Uterus (tissue), 4 donors: Measurements from ENCODE around the gene HMGCS2. TPM values are rescaled to one million over a fixed set of nuclear protein-coding genes. Genes with fewer than 3 reads are reported as not detected.

Source experiments
- DNase-seq, 2 donors: peaks; one replicate each; pipeline ENCODE4 v3.0.0-alpha.2; 2019 to 2020
- H3K27ac ChIP-seq, 2 donors: fragments of 200-600 bp; sonication (generic); 1 replicate in 1 of 2; 2 replicates in 1 of 2; pipeline ENCODE4 v1.5.1; 2016 to 2018
- H3K27me3 ChIP-seq, 2 donors: fragments of 200-600 bp; sonication (generic); one replicate each; pipeline ENCODE4 v1.5.1; 2018 to 2019; ENCODE audit warnings: control low read depth in 1 of 2
- H3K36me3 ChIP-seq, 2 donors: fragments of 200-600 bp; sonication (generic); one replicate each; pipeline ENCODE4 v1.5.1; 2019; ENCODE audit warnings: control low read depth in 1 of 2
- H3K4me1 ChIP-seq, 2 donors: fragments of 200-600 bp; sonication (generic); one replicate each; pipeline ENCODE4 v1.5.1; 2018 to 2019; ENCODE audit warnings: control low read depth in 1 of 2
- H3K4me3 ChIP-seq, 2 donors: fragments of 200-600 bp; sonication (generic); 1 replicate in 1 of 2; 2 replicates in 1 of 2; pipeline ENCODE4 v1.5.1; 2018 to 2019; ENCODE audit warnings: mild to moderate bottlenecking in 1 of 2
- H3K9me3 ChIP-seq, 2 donors: fragments of 200-600 bp; sonication (generic); one replicate each; pipeline ENCODE4 v1.5.1; 2019; ENCODE audit warnings: control low read depth in 1 of 2
- POLR2A ChIP-seq, 2 donors: fragments of 450-650 bp; IDR thresholded peaks; one replicate each; pipeline ENCODE4 v1.6.1; 2016; ENCODE audit warnings: antibody characterized with exemption in 2 of 2, mild to moderate bottlenecking in 1 of 2, moderate library complexity in 1 of 2
- intact Hi-C: fragments of 100-400 bp; cut with DNase I; formaldehyde crosslinking; loops from one replicate; pipeline ENCODE4 v1.15.1; 2023; ENCODE audit warnings: low total_unique reads
- total RNA-seq, 4 donors: library from RNA; depleted of rRNA in 3 of 4; stranded (reverse); fragments of >200 nt in 3 of 4; gene quantifications; one replicate each; pipeline versions ENCODE4 v1.1.0 to v1.2.4, GENCODE V29; 2014 to 2023
- TF ChIP-seq, protein P1 (sequence below), 4 experiments: fragments of 200-600 bp in 2 of 4; fragments of 450-650 bp in 2 of 4; sonication (generic) in 2 of 4; IDR thresholded peaks; one replicate each; pipeline ENCODE4 v1.5.1; 2016 to 2019; ENCODE audit warnings: antibody characterized with exemption in 4 of 4, mild to moderate bottlenecking in 2 of 4, moderate library complexity in 1 of 4
- donor health status: DM: yes; HTN: yes; CAD: no.

HMGCS2 gene
- total RNA-seq, 4 donors from 2014 or later: 0.29 TPM; not detected in 3

DNA sequence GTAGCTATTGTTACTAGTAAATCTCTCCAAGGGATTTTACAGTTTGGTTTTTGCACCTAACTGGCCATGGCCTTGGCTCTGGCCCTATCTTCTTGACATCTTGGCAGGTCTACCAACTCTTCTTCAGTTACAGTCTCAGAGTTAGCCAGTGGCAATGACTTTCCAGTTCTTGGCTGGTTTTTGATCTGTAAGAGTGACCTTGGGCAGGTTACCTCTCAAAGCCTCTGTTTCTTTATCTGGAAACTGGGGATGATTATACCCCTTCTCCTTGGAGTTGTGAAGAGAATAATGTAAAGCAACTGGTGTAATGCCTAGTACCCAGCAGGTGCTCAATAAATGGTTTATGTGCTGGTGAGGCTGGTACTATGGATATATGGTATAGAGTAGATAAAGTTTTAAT, 50.3 kb downstream of the HMGCS2 start:
- no peak overlapping the region for H3K27ac ChIP-seq
- H3K4me3 ChIP-seq: no peak overlapping the region
- no peaks in the 10 kb centered on the region for H3K4me1 ChIP-seq
- H3K27me3 ChIP-seq: no peaks in the 10 kb centered on the region
- TF ChIP-seq, protein P1, sequence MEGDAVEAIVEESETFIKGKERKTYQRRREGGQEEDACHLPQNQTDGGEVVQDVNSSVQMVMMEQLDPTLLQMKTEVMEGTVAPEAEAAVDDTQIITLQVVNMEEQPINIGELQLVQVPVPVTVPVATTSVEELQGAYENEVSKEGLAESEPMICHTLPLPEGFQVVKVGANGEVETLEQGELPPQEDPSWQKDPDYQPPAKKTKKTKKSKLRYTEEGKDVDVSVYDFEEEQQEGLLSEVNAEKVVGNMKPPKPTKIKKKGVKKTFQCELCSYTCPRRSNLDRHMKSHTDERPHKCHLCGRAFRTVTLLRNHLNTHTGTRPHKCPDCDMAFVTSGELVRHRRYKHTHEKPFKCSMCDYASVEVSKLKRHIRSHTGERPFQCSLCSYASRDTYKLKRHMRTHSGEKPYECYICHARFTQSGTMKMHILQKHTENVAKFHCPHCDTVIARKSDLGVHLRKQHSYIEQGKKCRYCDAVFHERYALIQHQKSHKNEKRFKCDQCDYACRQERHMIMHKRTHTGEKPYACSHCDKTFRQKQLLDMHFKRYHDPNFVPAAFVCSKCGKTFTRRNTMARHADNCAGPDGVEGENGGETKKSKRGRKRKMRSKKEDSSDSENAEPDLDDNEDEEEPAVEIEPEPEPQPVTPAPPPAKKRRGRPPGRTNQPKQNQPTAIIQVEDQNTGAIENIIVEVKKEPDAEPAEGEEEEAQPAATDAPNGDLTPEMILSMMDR (IDR thresholded peaks at IDR 0.05): no peak
- TF ChIP-seq POLR2A (IDR thresholded peaks at IDR 0.05): no peak
- no peaks in the 10 kb centered on the region for H3K9me3 ChIP-seq
- H3K36me3 ChIP-seq: no peaks in the 10 kb centered on the region
- no peak for DNase-seq
- intact Hi-C loops: no loop called here

DNA sequence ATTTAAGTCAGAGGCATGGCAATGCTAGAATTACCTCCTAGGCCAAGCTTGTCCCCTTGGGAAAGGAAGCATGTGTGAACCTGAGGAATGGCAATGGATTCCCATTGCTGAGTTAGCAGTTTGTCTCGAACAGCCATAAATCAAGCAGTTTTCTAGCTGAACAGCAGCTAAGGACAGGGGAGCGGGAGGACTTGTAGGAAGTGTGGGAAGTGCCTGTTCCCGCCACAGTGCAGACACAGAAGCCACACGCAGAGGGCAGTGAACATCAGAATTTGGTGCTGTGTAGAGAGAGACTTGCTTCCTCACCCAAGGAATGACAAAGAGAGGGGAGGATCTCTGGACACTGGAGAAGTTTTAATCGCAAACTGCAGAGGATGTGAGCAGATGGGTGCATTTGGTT, 53.2 kb downstream of the HMGCS2 start:
- intact Hi-C loops: no loop called here
- no peak for DNase-seq
- no peak overlapping the region for H3K4me3 ChIP-seq
- no peak overlapping the region for H3K27ac ChIP-seq
- no peaks in the 10 kb centered on the region for H3K27me3 ChIP-seq
- no peaks in the 10 kb centered on the region for H3K9me3 ChIP-seq
- no peaks in the 10 kb centered on the region for H3K36me3 ChIP-seq
- no peaks in the 10 kb centered on the region for H3K4me1 ChIP-seq
- TF ChIP-seq POLR2A (IDR thresholded peaks at IDR 0.05): no peak
- TF ChIP-seq, protein P1 (IDR thresholded peaks at IDR 0.05): no peak

DNA sequence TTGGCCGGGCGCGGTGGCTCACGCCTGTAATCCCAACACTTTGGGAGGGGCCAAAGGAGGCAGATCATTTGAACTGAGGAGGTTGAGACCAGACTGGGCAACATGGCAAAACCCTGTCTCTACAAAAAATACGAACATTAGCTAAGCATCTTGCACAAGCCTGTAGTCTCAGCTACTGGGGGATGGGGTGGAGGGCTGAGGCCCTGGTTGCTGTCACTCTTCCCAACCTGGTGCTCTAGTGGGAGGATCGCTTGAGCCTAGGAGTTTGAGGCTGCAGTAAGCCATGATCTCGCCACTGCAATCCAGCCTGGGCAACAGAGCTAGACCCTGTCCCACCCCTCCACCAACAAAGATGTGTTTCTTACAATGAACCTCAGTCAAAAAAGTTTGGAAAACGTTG, 54.1 kb downstream of the HMGCS2 start:
- no peak for TF ChIP-seq POLR2A (IDR thresholded peaks at IDR 0.05)
- TF ChIP-seq, protein P1 (IDR thresholded peaks at IDR 0.05): no peak
- Histone ChIP-seq H3K4me1 (no peaks in the 10 kb centered on the region), H3K27ac (peak overlapping the region in 1 of 2 donors; percentile 77), H3K36me3 (no peaks in the 10 kb centered on the region), H3K4me3 (no peak overlapping the region), H3K27me3 (no peaks in the 10 kb centered on the region), H3K9me3 (no peaks in the 10 kb centered on the region)
- intact Hi-C loops: no loop called here
- DNase-seq: no peak

DNA sequence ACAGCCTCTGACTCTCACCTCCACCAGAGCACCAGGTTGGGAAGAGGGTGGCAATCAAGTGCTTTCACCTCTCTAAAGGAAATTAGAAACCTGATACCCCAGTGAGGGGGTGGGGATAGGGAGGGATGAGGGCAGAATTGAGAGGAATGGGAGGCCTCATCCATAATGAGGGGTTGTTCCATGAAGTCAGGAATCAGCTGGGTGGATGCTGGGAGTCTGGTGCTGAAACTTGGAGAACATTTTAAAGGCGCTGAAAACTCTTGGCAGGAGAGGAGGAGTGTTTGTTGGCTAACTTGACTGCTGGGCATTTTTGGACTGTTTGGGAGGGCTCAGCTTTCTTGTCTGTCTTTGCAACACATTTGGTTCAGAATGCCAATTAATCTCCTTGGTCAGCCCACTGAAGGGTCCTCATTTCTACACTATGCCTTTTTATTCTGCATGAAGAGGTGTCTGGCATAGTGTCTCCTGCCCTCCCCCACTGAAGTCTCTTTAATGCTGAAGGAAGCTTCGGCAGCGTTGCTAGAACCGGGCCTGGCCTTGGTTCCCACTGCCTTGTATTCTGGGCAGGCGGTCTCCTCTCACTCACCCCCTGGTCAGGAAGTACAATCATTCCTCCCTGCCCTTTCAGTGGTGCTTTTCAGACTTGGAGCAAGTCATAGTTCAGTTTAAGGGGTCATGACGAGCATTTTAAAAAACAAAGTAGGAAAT, 54.8 kb downstream of the HMGCS2 start:
- Histone ChIP-seq H3K27me3 (no peaks in the 10 kb centered on the region), H3K4me3 (peak overlapping the region in 1 of 2 donors; percentile 63), H3K4me1 (no peaks in the 10 kb centered on the region), H3K27ac (peak overlapping the region; percentile 70 to 77), H3K9me3 (no peaks in the 10 kb centered on the region), H3K36me3 (no peaks in the 10 kb centered on the region)
- intact Hi-C loops: no loop called here
- DNase-seq: no peak
- TF ChIP-seq, protein P1 (IDR thresholded peaks at IDR 0.05): no peak
- no peak for TF ChIP-seq POLR2A (IDR thresholded peaks at IDR 0.05)

DNA sequence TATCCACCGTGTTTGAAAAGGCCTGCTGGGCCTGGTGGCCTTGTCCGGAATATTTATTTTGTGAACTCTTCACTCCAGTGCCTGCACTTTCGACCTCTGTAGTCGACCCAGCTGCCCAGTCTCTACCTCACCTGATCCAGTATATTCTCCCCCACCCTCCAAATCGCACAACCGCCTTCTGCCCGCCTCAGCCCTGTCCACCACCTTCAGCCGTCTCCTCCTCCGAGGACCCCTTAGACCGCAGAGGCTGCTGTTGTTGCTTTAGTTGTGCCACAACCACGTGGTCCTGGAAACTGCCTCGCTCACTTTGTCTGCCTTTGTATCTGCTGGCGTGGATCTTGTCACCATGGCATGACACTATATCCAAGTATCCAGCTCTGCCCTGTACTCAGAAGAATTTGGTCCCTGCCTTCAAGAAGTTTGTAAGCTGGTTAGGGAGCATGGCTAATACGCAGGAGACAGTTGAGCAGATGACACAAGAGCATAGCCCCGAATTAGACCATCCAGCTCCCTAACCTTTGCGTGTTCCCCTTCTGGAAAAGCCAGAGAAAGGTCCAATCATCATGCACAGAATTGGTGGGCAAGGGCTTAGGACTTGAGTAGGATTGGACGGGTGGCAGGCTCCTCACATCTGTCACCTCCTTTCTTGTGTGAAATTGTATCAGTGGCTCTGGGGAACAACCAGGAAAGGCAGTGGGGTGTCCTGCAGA, 55.5 kb downstream of the HMGCS2 start:
- Histone ChIP-seq H3K36me3 (no peaks in the 10 kb centered on the region), H3K9me3 (no peaks in the 10 kb centered on the region), H3K4me1 (no peaks in the 10 kb centered on the region), H3K27ac (peak overlapping the region; percentile 70 to 77), H3K4me3 (peak overlapping the region; percentile 59 to 63), H3K27me3 (no peaks in the 10 kb centered on the region)
- DNase-seq: peak in 1 of 2 donors; percentile 28
- intact Hi-C loops: no loop called here
- TF ChIP-seq, protein P1 (IDR thresholded peaks at IDR 0.05): no peak
- no peak for TF ChIP-seq POLR2A (IDR thresholded peaks at IDR 0.05)
